SK-N-SH (cell line): Measurements from ENCODE around the gene PDHX. TPM values are rescaled to one million over a fixed set of nuclear protein-coding genes. Genes with fewer than 3 reads are reported as not detected.

Experiments used
- CTCF ChIA-PET: fragments of 300-600, 350-600 bp; formaldehyde crosslinking; extraction: SDS; loops from one replicate; lab custom pipeline; 2021; lab: Yijun Ruan, JAX
- POLR2A ChIA-PET: fragments of 350-600 bp; sonication (Branson Sonifier 250); formaldehyde crosslinking; extraction: SDS; loops from one replicate; lab custom pipeline; 2020; ENCODE audit warnings: antibody characterized with exemption, inconsistent platforms; lab: Yijun Ruan, JAX
- DNase-seq: peaks from one replicate; pipeline ENCODE4 v3.0.0; 2012
- H2AFZ ChIP-seq: fragments of 200-600 bp; sonication (generic); 2 replicates; pipeline ENCODE4 v1.8.1; 2016; ENCODE audit warnings: antibody characterized with exemption, mild to moderate bottlenecking, low read depth
- H3F3A ChIP-seq: fragments of 200-600 bp; sonication (generic); replicated peaks from 2 replicates; pipeline ENCODE3; 2016; ENCODE audit warnings: antibody characterized with exemption, mild to moderate bottlenecking; ENCODE audit not compliant: insufficient read depth
- H3K27ac ChIP-seq, 2 experiments: fragments of 200-500 bp in 1 of 2; fragments of 200-600 bp in 1 of 2; sonication (Bioruptor generic) in 1 of 2; sonication (generic), shearing (Covaris generic) in 1 of 2; 2 replicates each; pipeline versions ENCODE4 v1.5.1 to v1.6.1; 2014 to 2016; ENCODE audit warnings: low read depth in 2 of 2, inconsistent platforms in 1 of 2, low read length in 1 of 2, mild to moderate bottlenecking in 1 of 2, mixed read lengths in 1 of 2
- H3K27me3 ChIP-seq: fragments of 200-600 bp; sonication (generic), shearing (Covaris generic); 2 replicates; pipeline ENCODE4 v1.6.1; 2016; ENCODE audit warnings: mixed run types; ENCODE audit not compliant: insufficient read depth
- H3K36me3 ChIP-seq, 2 experiments: fragments of 200-500 bp in 1 of 2; fragments of 200-600 bp in 1 of 2; sonication (Bioruptor generic) in 1 of 2; sonication (generic) in 1 of 2; replicated peaks in 1 of 2; 2 replicates each; pipeline versions ENCODE3 to v1.5.1; 2014 to 2016; ENCODE audit warnings: low read length in 1 of 2, mild to moderate bottlenecking in 1 of 2; ENCODE audit not compliant: insufficient read depth in 2 of 2, control insufficient read depth in 1 of 2
- H3K4me1 ChIP-seq, 2 experiments: fragments of 200-500 bp in 1 of 2; fragments of 200-600 bp in 1 of 2; sonication (Bioruptor generic) in 1 of 2; sonication (generic), shearing (Covaris generic) in 1 of 2; 2 replicates each; pipeline versions ENCODE4 v1.5.1 to v1.6.1; 2014 to 2016; ENCODE audit warnings: low read depth in 1 of 2, low read length in 1 of 2, mixed run types in 1 of 2; ENCODE audit not compliant: insufficient read depth in 2 of 2, control insufficient read depth in 1 of 2
- H3K4me2 ChIP-seq: fragments of 200-600 bp; sonication (generic), shearing (Covaris generic); 2 replicates; pipeline ENCODE4 v1.6.1; 2017; ENCODE audit warnings: mixed run types
- H3K4me3 ChIP-seq, 2 experiments: fragments of 200-500 bp in 1 of 2; fragments of 200-600 bp in 1 of 2; sonication (Bioruptor generic) in 1 of 2; sonication (generic), shearing (Covaris generic) in 1 of 2; 2 replicates each; pipeline versions ENCODE4 v1.5.1 to v1.8.1; 2014 to 2016; ENCODE audit warnings: low read depth in 2 of 2, inconsistent platforms in 1 of 2, low read length in 1 of 2, mild to moderate bottlenecking in 1 of 2, mixed read lengths in 1 of 2, moderate library complexity in 1 of 2
- H3K79me2 ChIP-seq: fragments of 200-600 bp; sonication (generic); 2 replicates; pipeline ENCODE4 v1.8.1; 2017; ENCODE audit warnings: mild to moderate bottlenecking; ENCODE audit not compliant: insufficient read depth
- H3K9ac ChIP-seq: fragments of 200-600 bp; sonication (generic); 2 replicates; pipeline ENCODE4 v1.6.1; 2017; ENCODE audit warnings: mixed run types
- H3K9me2 ChIP-seq: fragments of 200-600 bp; sonication (generic); 2 replicates; pipeline ENCODE4 v1.6.1; 2017; ENCODE audit warnings: mixed run types
- H3K9me3 ChIP-seq: fragments of 200-600 bp; sonication (generic); 2 replicates; pipeline ENCODE4 v1.6.1; 2017; ENCODE audit warnings: mixed run types, mild to moderate bottlenecking, moderate library complexity
- H4K20me1 ChIP-seq: fragments of 200-600 bp; sonication (generic); 2 replicates; pipeline ENCODE4 v1.6.1; 2017; ENCODE audit warnings: mild to moderate bottlenecking, mixed run types; ENCODE audit not compliant: insufficient read depth
- GABPA ChIP-seq: IDR thresholded peaks from 2 replicates; pipeline ENCODE4 v1.4.0; 2012; ENCODE audit warnings: low read depth, mild to moderate bottlenecking
- REST ChIP-seq: IDR thresholded peaks from 2 replicates; pipeline ENCODE4 v1.6.1; 2012; ENCODE audit warnings: mild to moderate bottlenecking, low read depth, low read length, moderate library complexity
- YY1 ChIP-seq: IDR thresholded peaks from 2 replicates; pipeline ENCODE4 v1.4.0; 2012; ENCODE audit warnings: low read depth, mild to moderate bottlenecking
- WGBS: methylation state at CpG from one replicate; pipeline ENCODE4 v1.1.6; 2017; ENCODE audit warnings: low lambda C conversion rate; 5-methylcytosine and 5-hydroxymethylcytosine counted together
- polyA plus RNA-seq, 3 experiments: library from polyadenylated mRNA; depleted of rRNA; stranded (reverse); fragments of >200 nt; gene quantifications; 2 replicates each; pipeline ENCODE4 v1.2.3, GENCODE V29; 2012

The PDHX gene
- polyA plus RNA-seq, 1 of the 3 experiments (the other 2 are of a cell fraction): 14.8 TPM

DNA sequence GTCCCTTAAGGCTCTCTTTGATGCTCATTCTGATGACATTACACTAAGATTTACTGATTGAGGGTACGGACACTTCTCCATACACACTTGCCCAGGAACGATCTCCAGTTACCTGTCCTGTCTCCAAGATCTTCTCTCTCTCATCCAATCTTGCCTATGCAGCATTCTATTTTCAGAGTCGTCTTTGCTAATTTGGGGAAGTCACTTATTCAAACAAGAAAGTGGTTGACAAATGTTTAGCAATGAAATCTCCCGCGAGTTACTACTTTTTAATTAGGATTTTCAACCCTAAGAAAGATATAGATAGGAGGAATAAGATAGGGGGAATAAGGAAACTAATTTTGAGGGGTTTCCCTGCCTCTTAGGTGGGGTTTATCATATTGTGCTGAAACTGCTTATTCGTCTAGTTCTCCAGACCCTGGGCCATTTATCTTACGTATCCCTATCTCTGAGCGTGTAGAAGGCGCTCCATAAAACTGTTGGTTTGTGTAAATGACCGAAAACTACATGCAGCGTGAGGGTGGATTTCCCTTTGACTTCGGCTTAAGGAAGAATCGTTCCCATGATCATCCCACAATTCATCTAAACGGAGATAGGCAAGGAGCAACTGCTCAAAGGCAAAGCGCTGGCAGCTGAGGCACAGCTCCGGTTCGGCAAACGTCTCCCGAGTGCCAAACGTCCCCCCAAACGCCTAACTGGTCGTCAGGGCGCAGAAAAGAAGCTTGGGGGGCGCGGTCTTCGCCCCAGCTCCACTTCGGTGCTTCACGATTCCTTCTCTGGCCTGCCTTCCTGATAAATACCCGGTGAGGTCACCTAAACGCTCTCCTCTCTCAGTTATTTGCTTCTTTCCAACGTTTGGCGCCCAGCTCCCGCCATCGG is 1.0 kb upstream of the PDHX start (continued):
- TF ChIP-seq REST: no peak
- no peak for TF ChIP-seq GABPA
- TF ChIP-seq, all 33 proteins: peak for 2

DNA sequence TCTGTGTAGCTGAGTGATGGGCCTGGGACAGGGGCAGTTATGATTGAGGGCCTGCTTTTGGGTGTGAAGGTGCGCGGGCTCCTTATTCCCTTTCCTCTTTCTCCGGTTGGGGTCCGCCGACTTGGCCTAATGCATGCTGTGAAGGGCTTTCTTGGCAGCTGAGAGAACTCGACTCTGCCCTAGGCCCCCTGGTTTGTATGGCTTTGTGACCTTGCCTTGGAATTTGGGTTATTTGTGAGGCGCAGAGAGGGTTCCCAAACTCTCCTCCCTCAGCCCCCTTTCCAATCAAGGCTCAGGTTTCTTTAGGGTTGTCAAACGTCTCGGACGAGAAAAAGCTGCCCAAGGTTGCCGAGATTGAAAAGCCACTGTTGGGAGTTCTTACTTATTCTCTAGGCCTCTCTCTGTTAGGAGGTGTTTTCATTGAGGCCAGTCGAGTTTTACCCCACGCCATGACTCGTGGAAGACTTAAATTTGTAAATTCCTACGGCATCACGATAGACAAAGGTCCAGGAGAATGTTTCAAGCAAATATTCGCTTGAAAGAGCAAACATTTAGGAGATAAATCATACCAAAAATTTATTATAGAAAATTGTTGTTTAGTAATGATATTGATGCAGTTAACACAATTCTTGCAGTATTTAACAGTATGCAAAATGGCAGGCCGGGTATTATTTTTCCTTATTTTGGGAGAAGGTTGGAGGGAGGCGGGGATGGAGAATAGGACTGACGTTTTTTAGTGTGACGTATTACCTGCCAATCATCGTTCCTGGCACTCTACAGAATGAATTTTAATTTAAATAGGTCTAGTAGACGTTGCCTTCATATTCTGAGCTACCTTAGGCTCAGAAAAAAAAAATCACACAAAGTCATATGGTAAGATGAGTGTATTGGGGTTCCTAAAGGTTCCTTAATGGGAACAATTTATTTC is 689 bp downstream of the PDHX start:
- Histone ChIP-seq H3K9ac (peak overlapping the region; percentile 98), H3K36me3 (peaks cover 14 to 18% of the 10 kb centered on the region in 2 experiments), H3K79me2 (peaks cover 80% of the 10 kb centered on the region), H3K27me3 (no peaks in the 10 kb centered on the region), H4K20me1 (no peaks in the 10 kb centered on the region), H3K4me2 (peak overlapping the region; percentile 96), H3K4me3 (peak overlapping the region; percentile 65 to 97), H3K4me1 (peaks cover 12 to 13% of the 10 kb centered on the region in 2 experiments; a peak in 3 of 4 replicates), H3K9me2 (no peaks in the 10 kb centered on the region), H3K27ac (peak overlapping the region; percentile 90 to 92), H3K9me3 (no peaks in the 10 kb centered on the region), H2AFZ (peak overlapping the region; percentile 75), H3F3A (peaks cover 10% of the 10 kb centered on the region)
- DNase-seq: no peak
- TF ChIP-seq REST (no peak), YY1 (0 out of 2 replicates have a peak, but pooled peaks have one; percentile 64)
- 16% methylated on average over 23 of the region's 23 CpGs for WGBS
- POLR2A ChIA-PET: interaction anchor here (0.7 kb wide), 1 partner anchor 43 kb away, joined by 3 read pairs; no protein-coding TSS in a partner anchor
- CTCF ChIA-PET: interaction anchor here (0.7 to 3.1 kb wide), 6 partner anchors 9 to 475 kb away, joined by 3 to 24 read pairs (median 4); no protein-coding TSS in a partner anchor
